ENCODE measurements around the gene PARVG. TPM values are rescaled to one million over a fixed set of nuclear protein-coding genes. Genes with fewer than 3 reads are reported as not detected.

PARVG gene
- total and polyA plus RNA-seq, 9 of the 15 experiments (the other 6 are each of a cell fraction or from before 2014, with no cell fraction given): 0.35 TPM; not detected in 8

DNA sequence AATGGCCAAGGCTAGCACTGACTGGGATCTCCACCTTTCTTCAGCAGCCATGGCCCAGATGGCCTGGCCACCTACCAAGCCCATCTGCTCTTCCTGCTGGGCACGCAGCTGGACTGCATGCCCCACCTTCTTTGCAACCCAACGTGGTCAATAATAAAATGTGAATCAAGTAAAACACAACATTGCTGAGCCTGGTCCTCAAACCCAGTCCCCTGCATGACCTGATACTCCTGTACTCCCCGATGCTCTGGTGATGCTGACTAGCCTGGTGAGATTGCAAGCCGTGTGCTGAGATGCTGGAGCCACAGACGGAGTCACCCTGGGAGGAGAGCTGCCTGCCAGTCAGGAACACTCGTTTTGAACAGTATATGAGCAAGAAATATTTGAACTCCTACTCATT lies 34.0 kb downstream of the PARVG start (continued):
- TF ChIP-seq REST (IDR thresholded peaks at IDR 0.05; ENCODE audit: borderline replicate concordance): no peak
- no peak for TF ChIP-seq REST (CRISPR knock-in tag; IDR thresholded peaks at IDR 0.05; ENCODE audit: low read depth)
- no peak for TF ChIP-seq POLR2H (tag; IDR thresholded peaks at IDR 0.05; ENCODE audit: low read depth)
- TF ChIP-seq ZSCAN29 (IDR thresholded peaks at IDR 0.05): no peak
- TF ChIP-seq ZNF398 (CRISPR knock-in tag; IDR thresholded peaks at IDR 0.05): no peak
- no peak for TF ChIP-seq ZNF316 (IDR thresholded peaks at IDR 0.05)
- TF ChIP-seq ARID2 (IDR thresholded peaks at IDR 0.05): no peak

Measured in K562 (cell line).